Activated CD4-positive, alpha-beta T cell treated with anti-CD3 and anti-CD28 coated beads for 36 hours (primary cell): ENCODE results near the gene SFMBT1. TPM values are rescaled to one million over a fixed set of nuclear protein-coding genes. Genes with fewer than 3 reads are reported as not detected.

Source experiments
- ATAC-seq: fragments of 200-7000 bp; cut with Tn5 transposase; one replicate; pipeline ENCODE4 v1.10.0; 2021; ENCODE audit warnings: mild to moderate bottlenecking, moderate library complexity
- CTCF ChIA-PET: fragments of 350-600 bp; sonication (Branson Sonifier 250); formaldehyde crosslinking; loops from one replicate; lab custom pipeline; 2021; ENCODE audit warnings: antibody characterized with exemption; lab: Charles Lee
- POLR2A ChIA-PET: fragments of 350-600 bp; sonication (Branson Sonifier 250); formaldehyde crosslinking; loops from one replicate; lab custom pipeline; 2021; ENCODE audit warnings: antibody characterized with exemption, inconsistent platforms; lab: Charles Lee
- DNase-seq: peaks from one replicate; pipeline ENCODE4 v3.0.0-alpha.2; 2020
- H3K27ac Mint-ChIP-seq: one replicate; pipeline ENCODE4 v1.8.0; 2021; ENCODE audit warnings: mixed read lengths
- H3K27me3 Mint-ChIP-seq: one replicate; pipeline ENCODE4 v1.8.0; 2021; ENCODE audit warnings: mixed read lengths
- H3K36me3 Mint-ChIP-seq: one replicate; pipeline ENCODE4 v1.8.0; 2021; ENCODE audit warnings: low read depth, mixed read lengths
- H3K4me1 Mint-ChIP-seq: one replicate; pipeline ENCODE4 v1.8.0; 2021; ENCODE audit warnings: mixed read lengths
- H3K4me3 Mint-ChIP-seq: one replicate; pipeline ENCODE4 v1.8.0; 2021; ENCODE audit warnings: mild to moderate bottlenecking, moderate library complexity, mixed read lengths
- H3K9me3 Mint-ChIP-seq: one replicate; pipeline ENCODE4 v1.8.0; 2021; ENCODE audit warnings: low read depth, mixed read lengths
- intact Hi-C, 2 experiments: fragments of 100-400 bp; cut with DNase I in 1 of 2; cut with micrococcal nuclease in 1 of 2; formaldehyde crosslinking; loops; one replicate each; pipeline versions ENCODE4 v1.14.2 to v1.15.1; 2022 to 2024; cut with DNase I, micrococcal nuclease
- total RNA-seq, 2 experiments: library from RNA; stranded (reverse); gene quantifications; one replicate each; pipeline ENCODE4 v1.2.3, GENCODE V29; 2021

Gene SFMBT1
- total RNA-seq, 2 experiments from 2014 or later = 14.5 to 20.3 TPM

GRCh38 chr3:52856666-52857065 lies 189.2 kb downstream of the SFMBT1 start:
- POLR2A ChIA-PET = no interaction called here

GRCh38 chr3:52854013-52854412 lies 191.9 kb downstream of the SFMBT1 start:
- no peaks in the 10 kb centered on the region for H3K9me3 Mint-ChIP-seq
- H3K27ac Mint-ChIP-seq = no peak overlapping the region
- ChIA-PET POLR2A (no interaction called here), CTCF (no interaction called here)
- H3K4me3 Mint-ChIP-seq = no peak overlapping the region
- DNase-seq (no peak), ATAC-seq (no peak)
- intact Hi-C loops = loop anchor here (5.0 to 10.0 kb wide), 3 partner anchors 38 to 341 kb away; no protein-coding TSS in a partner anchor
- no peaks in the 10 kb centered on the region for H3K4me1 Mint-ChIP-seq
- H3K36me3 Mint-ChIP-seq = peaks cover 5% of the 10 kb centered on the region
- H3K27me3 Mint-ChIP-seq = no peaks in the 10 kb centered on the region

More at GRCh38 chr3:52856666-52857065, 189.2 kb downstream of the SFMBT1 start:
- Mint-ChIP-seq H3K9me3 (no peaks in the 10 kb centered on the region), H3K36me3 (peaks cover 5% of the 10 kb centered on the region), H3K4me3 (no peak overlapping the region), H3K4me1 (no peaks in the 10 kb centered on the region), H3K27ac (no peak overlapping the region), H3K27me3 (no peaks in the 10 kb centered on the region)
- intact Hi-C loops = loop anchor here in 1 of 2 experiments (10.0 kb wide), 1 partner anchor 338 kb away; no protein-coding TSS in a partner anchor
- DNase-seq (no peak), ATAC-seq (no peak)
- CTCF ChIA-PET = interaction anchor here (0.5 to 2.2 kb wide), 4 partner anchors 12 to 1153 kb away, joined by 3 to 6 read pairs (median 3); no protein-coding TSS in a partner anchor

Other genes starting within 250 kb of the SFMBT1 start
- gene ITIH4, start 215.4 kb downstream of the SFMBT1 start, total RNA-seq = 1 to 10 TPM; 4.0 to 6.5 TPM
- 1 to 10 TPM in 1 of 2 experiments, not detected in 1; 2.8 TPM for gene MUSTN1, start 211.1 kb downstream of the SFMBT1 start, total RNA-seq
- 10 to 100 TPM; 12.0 to 17.1 TPM for gene STIMATE, start 148.5 kb downstream of the SFMBT1 start, total RNA-seq
- gene RFT1, start 84.4 kb upstream of the SFMBT1 start, total RNA-seq = 10 to 100 TPM; 39.8 to 49.0 TPM
- 10 to 100 TPM; 22.0 to 26.5 TPM for gene PRKCD, start 115.1 kb upstream of the SFMBT1 start, total RNA-seq
- 100 to 1,000 TPM; 320 to 418 TPM for gene TKT, start 209.9 kb upstream of the SFMBT1 start, total RNA-seq